GM23248 (cell line): ENCODE measurements around the gene NLRP7. TPM values are rescaled to one million over a fixed set of nuclear protein-coding genes. Genes with fewer than 3 reads are reported as not detected.

Experiments
- DNase-seq: peaks from one replicate; pipeline ENCODE4 v3.0.0-alpha.2; 2015
- H2AFZ ChIP-seq: fragments of 200-600 bp; sonication (generic); 2 replicates; pipeline ENCODE4 v1.6.1; 2016; ENCODE audit warnings: antibody characterized with exemption
- H3F3A ChIP-seq: fragments of 200-600 bp; sonication (generic); 2 replicates; pipeline ENCODE4 v1.6.1; 2016; ENCODE audit warnings: mild to moderate bottlenecking, antibody characterized with exemption, mixed run types; ENCODE audit not compliant: insufficient read depth
- H3K27ac ChIP-seq: fragments of 200-600 bp; sonication (generic); 2 replicates; pipeline ENCODE4 v1.5.1; 2016; ENCODE audit warnings: mild to moderate bottlenecking
- H3K27me3 ChIP-seq: fragments of 200-600 bp; sonication (generic); replicated peaks from 2 replicates; pipeline ENCODE4 v1.6.1; 2016; ENCODE audit warnings: mild to moderate bottlenecking; ENCODE audit not compliant: insufficient read depth
- H3K36me3 ChIP-seq: fragments of 200-600 bp; sonication (generic); 2 replicates; pipeline ENCODE4 v1.6.1; 2016; ENCODE audit warnings: low read depth, mild to moderate bottlenecking
- H3K4me1 ChIP-seq: fragments of 200-600 bp; sonication (generic); 2 replicates; pipeline ENCODE4 v1.6.1; 2016; ENCODE audit warnings: mild to moderate bottlenecking; ENCODE audit not compliant: insufficient read depth
- H3K4me2 ChIP-seq: fragments of 200-600 bp; sonication (generic); one replicate; pipeline ENCODE4 v1.6.1; 2016; ENCODE audit warnings: mild to moderate bottlenecking; ENCODE audit not compliant: unreplicated experiment
- H3K4me3 ChIP-seq: fragments of 200-600 bp; sonication (generic); 2 replicates; pipeline ENCODE4 v1.5.1; 2016; ENCODE audit warnings: mild to moderate bottlenecking
- H3K79me2 ChIP-seq: fragments of 200-600 bp; sonication (generic); 2 replicates; pipeline ENCODE4 v1.6.1; 2016; ENCODE audit warnings: mild to moderate bottlenecking; ENCODE audit not compliant: insufficient read depth
- H3K9ac ChIP-seq: fragments of 200-600 bp; sonication (generic); 2 replicates; pipeline ENCODE4 v1.6.1; 2016; ENCODE audit warnings: mild to moderate bottlenecking
- H3K9me2 ChIP-seq: fragments of 200-600 bp; sonication (generic); 2 replicates; pipeline ENCODE4 v1.6.1; 2016; ENCODE audit warnings: mixed run types, mild to moderate bottlenecking, moderate library complexity; ENCODE audit not compliant: insufficient read depth
- H3K9me3 ChIP-seq: fragments of 200-600 bp; sonication (generic); one replicate; pipeline ENCODE4 v1.6.1; 2017; ENCODE audit warnings: low read depth
- H4K20me1 ChIP-seq: fragments of 200-600 bp; sonication (generic); 2 replicates; pipeline ENCODE4 v1.6.0; 2016; ENCODE audit not compliant: insufficient read depth
- EZH2 ChIP-seq: fragments of 200-600 bp; sonication (generic); IDR thresholded peaks from 2 replicates; pipeline ENCODE4 v1.6.1; 2018; ENCODE audit warnings: antibody characterized with exemption, mild to moderate bottlenecking; ENCODE audit not compliant: insufficient read depth, poor library complexity, severe bottlenecking
- EZH2phosphoT487 ChIP-seq: fragments of 200-600 bp; sonication (generic); IDR thresholded peaks from 2 replicates; pipeline ENCODE4 v1.6.1; 2018; ENCODE audit warnings: antibody characterized with exemption, moderate library complexity, mild to moderate bottlenecking, low read depth; ENCODE audit not compliant: insufficient read depth
- WGBS, 2 experiments: methylation state at CpG; one replicate each; pipeline ENCODE4 v1.1.6; 2015 to 2017; ENCODE audit warnings: low lambda C conversion rate in 2 of 2, low coverage in 1 of 2; ENCODE audit errors: missing lambda C conversion rate in 2 of 2; 5-methylcytosine and 5-hydroxymethylcytosine counted together
- in situ Hi-C: fragments of 300-500 bp; cut with MboI; formaldehyde crosslinking; loops from 2 replicates; pipeline ENCODE4 v1.15.0; 2020
- polyA plus RNA-seq: library from polyadenylated mRNA; unstranded; fragments of >200 nt; fragmentation: Nextera tagmentation; extraction: Ambion mirVana; gene quantifications from 2 replicates; pipeline ENCODE4 v1.2.1, GENCODE V29; 2016
- total RNA-seq: library from RNA; depleted of rRNA; stranded (reverse); fragments of >200 nt; shearing (Covaris generic); gene quantifications from 2 replicates; pipeline ENCODE4 v1.2.3, GENCODE V29; 2014

Gene NLRP7
- total and polyA plus RNA-seq, 2 experiments from 2014 or later: not detected

GRCh38 chr19:54883228-54883627 lies 64.1 kb downstream of the NLRP7 start:
- no peak overlapping the region for H3K27ac ChIP-seq
- no peaks in the 10 kb centered on the region for H3K27me3 ChIP-seq
- no peaks in the 10 kb centered on the region for H4K20me1 ChIP-seq
- H3K4me3 ChIP-seq: no peak overlapping the region
- H3F3A ChIP-seq: no peaks in the 10 kb centered on the region
- H3K9ac ChIP-seq: no peak overlapping the region
- peaks cover 3% of the 10 kb centered on the region for H3K9me3 ChIP-seq
- H3K36me3 ChIP-seq: no peaks in the 10 kb centered on the region
- H3K9me2 ChIP-seq: no peaks in the 10 kb centered on the region
- 24 to 31% methylated on average over 9 of the region's 9 CpGs for WGBS, 2 experiments
- in situ Hi-C loops: no loop called here
- no peak overlapping the region for H2AFZ ChIP-seq
- H3K4me2 ChIP-seq: no peak overlapping the region
- TF ChIP-seq EZH2phosphoT487: no peak
- TF ChIP-seq EZH2: no peak
- H3K4me1 ChIP-seq: no peaks in the 10 kb centered on the region
- no peaks in the 10 kb centered on the region for H3K79me2 ChIP-seq
- no peak for DNase-seq

- no peaks in the 10 kb centered on the region for H3F3A ChIP-seq
- no peak overlapping the region for H2AFZ ChIP-seq
- no peak overlapping the region for H3K4me2 ChIP-seq
- H3K27ac ChIP-seq: no peak overlapping the region
- no peaks in the 10 kb centered on the region for H3K27me3 ChIP-seq
- no peaks in the 10 kb centered on the region for H3K4me1 ChIP-seq
- no peaks in the 10 kb centered on the region for H3K9me2 ChIP-seq
- peaks cover 3% of the 10 kb centered on the region for H3K9me3 ChIP-seq
- H3K79me2 ChIP-seq: no peaks in the 10 kb centered on the region
- TF ChIP-seq EZH2phosphoT487 (no peak), EZH2 (no peak)
- 26 to 31% methylated on average over 7 of the region's 7 CpGs for WGBS, 2 experiments
- H3K4me3 ChIP-seq: no peak overlapping the region
- no peaks in the 10 kb centered on the region for H3K36me3 ChIP-seq
- H3K9ac ChIP-seq: no peak overlapping the region
- in situ Hi-C loops: no loop called here
- no peak for DNase-seq
- no peaks in the 10 kb centered on the region for H4K20me1 ChIP-seq
Observed at GRCh38 chr19:54882758-54883157, 64.6 kb downstream of the NLRP7 start.

DNA sequence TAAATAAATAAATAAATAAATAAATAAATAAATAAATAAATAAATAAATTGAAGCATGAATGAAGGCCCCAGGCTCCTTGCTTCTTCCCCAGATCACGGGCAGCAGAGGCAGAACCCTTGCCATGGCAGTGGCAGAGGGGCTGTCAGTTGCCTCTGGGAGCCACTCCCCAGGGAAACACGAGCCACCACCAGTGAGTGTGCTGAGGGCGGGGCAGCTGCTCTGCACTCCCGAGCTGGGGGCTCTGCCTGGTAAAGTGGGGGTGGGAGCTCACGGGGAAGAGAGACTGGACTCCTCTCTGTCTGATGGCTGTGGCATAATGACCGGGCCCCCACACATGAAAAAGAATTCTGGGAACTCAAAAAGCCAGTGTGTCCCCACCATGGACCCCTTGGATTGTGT lies 65.4 kb downstream of the NLRP7 start:
- Histone ChIP-seq H3K79me2 (no peaks in the 10 kb centered on the region), H4K20me1 (no peaks in the 10 kb centered on the region), H3K36me3 (no peaks in the 10 kb centered on the region), H3K27me3 (no peaks in the 10 kb centered on the region), H3K4me3 (no peak overlapping the region), H3K9ac (no peak overlapping the region), H3F3A (no peaks in the 10 kb centered on the region), H2AFZ (no peak overlapping the region), H3K9me2 (no peaks in the 10 kb centered on the region), H3K4me2 (no peak overlapping the region), H3K4me1 (no peaks in the 10 kb centered on the region), H3K9me3 (peaks cover 3% of the 10 kb centered on the region), H3K27ac (no peak overlapping the region)
- 32 to 38% methylated on average over 6 of the region's 6 CpGs for WGBS, 2 experiments
- no peak for TF ChIP-seq EZH2phosphoT487
- in situ Hi-C loops: no loop called here
- DNase-seq: no peak

GRCh38 chr19:54877471-54877870 lies 69.9 kb downstream of the NLRP7 start:
- Histone ChIP-seq H3K4me2 (no peak overlapping the region), H3K79me2 (no peaks in the 10 kb centered on the region), H3K9ac (no peak overlapping the region), H2AFZ (no peak overlapping the region), H4K20me1 (no peaks in the 10 kb centered on the region), H3K27me3 (no peaks in the 10 kb centered on the region), H3K27ac (no peak overlapping the region), H3K36me3 (no peaks in the 10 kb centered on the region), H3K4me1 (no peaks in the 10 kb centered on the region), H3K9me3 (peaks cover 3% of the 10 kb centered on the region), H3F3A (no peaks in the 10 kb centered on the region), H3K4me3 (no peak overlapping the region), H3K9me2 (no peaks in the 10 kb centered on the region)
- in situ Hi-C loops: no loop called here
- no peak for DNase-seq
- 12 to 16% methylated on average over 3 of the region's 3 CpGs for whole genome bisulfite sequencing, 2 experiments
- TF ChIP-seq EZH2phosphoT487: no peak
- TF ChIP-seq EZH2: no peak

DNA sequence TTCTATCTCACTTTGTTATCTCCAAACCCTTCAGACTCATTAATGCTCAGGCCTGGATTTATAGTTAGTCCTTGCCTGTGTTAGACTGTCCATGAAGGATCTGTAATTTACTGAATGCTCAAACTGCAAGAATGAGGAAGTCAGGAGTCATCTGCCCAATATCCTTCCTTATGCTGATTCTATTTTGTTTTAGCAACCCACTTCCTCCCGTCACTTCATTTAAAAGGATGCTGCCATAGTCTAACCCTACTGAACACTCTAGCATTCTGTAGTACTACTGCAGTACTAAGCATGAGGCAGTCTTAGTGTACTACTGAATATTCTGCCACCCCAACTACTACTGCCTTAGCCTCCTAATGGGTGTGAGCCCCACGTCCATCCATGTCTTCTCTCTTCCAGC lies 71.8 kb downstream of the NLRP7 start:
- in situ Hi-C loops: no loop called here
- H4K20me1 ChIP-seq: no peaks in the 10 kb centered on the region
- H3K9ac ChIP-seq: no peak overlapping the region
- 6 to 12% methylated on average over 2 of the region's 2 CpGs for WGBS, 2 experiments
- H2AFZ ChIP-seq: no peak overlapping the region
- TF ChIP-seq EZH2 (no peak), EZH2phosphoT487 (no peak)
- H3K36me3 ChIP-seq: no peaks in the 10 kb centered on the region
- H3K27me3 ChIP-seq: no peaks in the 10 kb centered on the region
- H3K4me3 ChIP-seq: no peak overlapping the region
- no peak overlapping the region for H3K4me2 ChIP-seq
- H3K79me2 ChIP-seq: no peaks in the 10 kb centered on the region
- peaks cover 3% of the 10 kb centered on the region for H3K9me3 ChIP-seq
- DNase-seq: no peak
- H3K9me2 ChIP-seq: no peaks in the 10 kb centered on the region
- H3K4me1 ChIP-seq: no peaks in the 10 kb centered on the region
- H3K27ac ChIP-seq: no peak overlapping the region
- H3F3A ChIP-seq: no peaks in the 10 kb centered on the region
